Endothelial cell of umbilical vein (primary cell): ENCODE measurements around the gene COBLL1. TPM values are rescaled to one million over a fixed set of nuclear protein-coding genes. Genes with fewer than 3 reads are reported as not detected.

Source experiments
- BruUV-seq: library from RNA; stranded (reverse); fragments of 400-500 nt; replicated peaks from 2 replicates; lab custom pipeline; 2021; lab: Mats Ljungman, UMichigan
- CTCF ChIA-PET: fragments of 300-600, 350-600 bp; sonication (Branson Sonifier 250); formaldehyde crosslinking; loops from one replicate; lab custom pipeline; 2021; ENCODE audit warnings: antibody characterized with exemption, inconsistent platforms; lab: Charles Lee
- POLR2A ChIA-PET: fragments of 300-600, 350-600 bp; sonication (Branson Sonifier 250); formaldehyde crosslinking; loops from one replicate; lab custom pipeline; 2021; ENCODE audit warnings: antibody characterized with exemption, inconsistent platforms; lab: Charles Lee
- DNase-seq: peaks from one replicate; pipeline ENCODE4 v3.0.0-alpha.2; 2011; ENCODE audit warnings: low read depth, low spot score
- FAIRE-seq: peaks from 2 replicates; lab custom pipeline; 2011; peaks lifted over from hg19 to GRCh38; lab: Jason Lieb, UNC
- H2AFZ ChIP-seq: 2 replicates; pipeline ENCODE4 v1.6.0; 2012; ENCODE audit warnings: low read depth, low read length, control low read depth, inconsistent platforms
- H3K27ac ChIP-seq: 2 replicates; pipeline ENCODE4 v1.5.1; 2011; ENCODE audit warnings: low read depth, mild to moderate bottlenecking, control low read depth, low read length, moderate library complexity; ENCODE audit not compliant: insufficient read depth
- H3K27me3 ChIP-seq, 2 experiments: 2 replicates each; pipeline versions ENCODE4 v1.6.0 to v1.6.1; 2011; ENCODE audit warnings: low read length in 2 of 2, mixed read lengths in 1 of 2; ENCODE audit not compliant: control insufficient read depth in 2 of 2, insufficient read depth in 2 of 2
- H3K36me3 ChIP-seq, 2 experiments: 2 replicates in 1 of 2; 3 replicates in 1 of 2; pipeline ENCODE4 v1.5.1; 2011; ENCODE audit warnings: low read length in 2 of 2, mild to moderate bottlenecking in 1 of 2, moderate library complexity in 1 of 2; ENCODE audit not compliant: control insufficient read depth in 2 of 2, insufficient read depth in 2 of 2; ENCODE audit errors: extremely low read depth in 1 of 2
- H3K4me1 ChIP-seq: 3 replicates; pipeline ENCODE4 v1.5.1; 2011; ENCODE audit warnings: mild to moderate bottlenecking, low read length; ENCODE audit not compliant: control insufficient read depth, insufficient read depth; ENCODE audit errors: extremely low read depth
- H3K4me2 ChIP-seq: 2 replicates; pipeline ENCODE4 v1.6.1; 2011; ENCODE audit warnings: low read length, control low read depth, mixed read lengths; ENCODE audit not compliant: insufficient read depth
- H3K4me3 ChIP-seq, 3 experiments: fragments of 200-600 bp in 1 of 3; sonication (generic), shearing (Covaris generic) in 1 of 3; replicated peaks in 1 of 3; 2 replicates each; pipeline ENCODE4 v1.5.1; 2011 to 2016; ENCODE audit warnings: control low read depth in 3 of 3, low read length in 3 of 3, mild to moderate bottlenecking in 2 of 3, inconsistent platforms in 1 of 3, low read depth in 1 of 3, moderate library complexity in 1 of 3; ENCODE audit not compliant: insufficient read depth in 1 of 3
- H3K79me2 ChIP-seq: 2 replicates; pipeline ENCODE4 v1.6.0; 2012; ENCODE audit warnings: low read length, inconsistent platforms; ENCODE audit not compliant: control insufficient read depth, insufficient read depth
- H3K9ac ChIP-seq: replicated peaks from 2 replicates; pipeline ENCODE3; 2011; ENCODE audit warnings: low read length, control low read depth; ENCODE audit not compliant: insufficient read depth; ENCODE audit errors: extremely low read depth
- H3K9me1 ChIP-seq: replicated peaks from 3 replicates; pipeline ENCODE4 v1.6.0; 2011; ENCODE audit warnings: mild to moderate bottlenecking, low read length; ENCODE audit not compliant: control insufficient read depth, insufficient read depth; ENCODE audit errors: extremely low read depth
- H3K9me3 ChIP-seq: replicated peaks from 2 replicates; pipeline ENCODE4 v1.5.1; 2012; ENCODE audit warnings: low read length, inconsistent platforms; ENCODE audit not compliant: control insufficient read depth, insufficient read depth
- H4K20me1 ChIP-seq: replicated peaks from 2 replicates; pipeline ENCODE3; 2011; ENCODE audit warnings: mild to moderate bottlenecking, low read length; ENCODE audit not compliant: control insufficient read depth, insufficient read depth; ENCODE audit errors: extremely low read depth
- EZH2 ChIP-seq: IDR thresholded peaks from 2 replicates; pipeline ENCODE4 v1.6.1; 2012; ENCODE audit warnings: borderline replicate concordance, low read depth, mild to moderate bottlenecking, moderate library complexity, low read length, inconsistent platforms; ENCODE audit not compliant: severe bottlenecking
- FOS ChIP-seq: IDR thresholded peaks from 2 replicates; pipeline ENCODE4 v1.6.1; 2011; ENCODE audit warnings: mild to moderate bottlenecking, low read length, moderate library complexity, borderline replicate concordance; ENCODE audit not compliant: insufficient read depth
- GATA2 ChIP-seq: IDR thresholded peaks from 2 replicates; pipeline ENCODE4 v1.7.0; 2011; ENCODE audit warnings: low read depth, mild to moderate bottlenecking, moderate library complexity, mixed read lengths, low read length; ENCODE audit not compliant: insufficient read length, insufficient read depth
- JUN ChIP-seq: IDR thresholded peaks from 2 replicates; pipeline ENCODE4 v1.6.1; 2011; ENCODE audit warnings: borderline replicate concordance, low read depth; ENCODE audit not compliant: insufficient read length, insufficient read depth
- MYC ChIP-seq: IDR thresholded peaks from one replicate; pipeline ENCODE4 v1.6.1; 2011; ENCODE audit warnings: mild to moderate bottlenecking, low read depth, low read length
- POLR2A ChIP-seq: IDR thresholded peaks from 2 replicates; pipeline ENCODE4 v1.6.1; 2012; ENCODE audit warnings: low read depth, mild to moderate bottlenecking, control low read depth, low read length
- POLR2AphosphoS5 ChIP-seq: IDR thresholded peaks from 2 replicates; pipeline ENCODE4 v1.6.1; 2012; ENCODE audit warnings: low read depth, mild to moderate bottlenecking, control low read depth, low read length, moderate library complexity; ENCODE audit not compliant: insufficient read depth
- dilution Hi-C: fragments of 300-500 bp; cut with MboI; formaldehyde crosslinking; loops from one replicate; pipeline ENCODE4 v1.15.0; 2019; ENCODE audit warnings: low sequenced_read_pairs; ENCODE audit not compliant: extremely low pct_ligation_motif_present
- intact Hi-C: fragments of 100-400 bp; cut with micrococcal nuclease; formaldehyde crosslinking; loops from one replicate; pipeline ENCODE4 v1.10.0; 2022
- polyA plus RNA-seq, 4 experiments: library from polyadenylated mRNA; depleted of rRNA in 3 of 4; stranded (reverse) in 3 of 4; unstranded in 1 of 4; fragments of >200 nt; gene quantifications; 2 replicates each; pipeline versions ENCODE4 v1.2.1 to v1.2.3, GENCODE V29; 2011 to 2012; ENCODE audit warnings: missing spikeins in 1 of 4
- total RNA-seq: library from RNA; stranded (reverse); gene quantifications from 2 replicates; pipeline ENCODE4 v1.2.3, GENCODE V29; 2021
- TF ChIP-seq, protein P1 (sequence below): IDR thresholded peaks from 2 replicates; pipeline ENCODE4 v1.6.1; 2011; ENCODE audit not compliant: insufficient read depth, insufficient read length
- TF ChIP-seq, protein P2 (sequence below), 2 donors: IDR thresholded peaks; 1 replicate in 1 of 2; 2 replicates in 1 of 2; pipeline ENCODE4 v1.5.1; 2011; ENCODE audit warnings: low read length in 2 of 2, mild to moderate bottlenecking in 2 of 2, moderate library complexity in 2 of 2, control low read depth in 1 of 2, inconsistent platforms in 1 of 2, low read depth in 1 of 2; ENCODE audit not compliant: insufficient read depth in 1 of 2; ENCODE audit errors: extremely low read depth in 1 of 2

Gene COBLL1
- total and polyA plus RNA-seq, 2 donors (not counting 3 experiments of a cell fraction or from before 2014, with no cell fraction given): 9.1 to 38.4 TPM

DNA sequence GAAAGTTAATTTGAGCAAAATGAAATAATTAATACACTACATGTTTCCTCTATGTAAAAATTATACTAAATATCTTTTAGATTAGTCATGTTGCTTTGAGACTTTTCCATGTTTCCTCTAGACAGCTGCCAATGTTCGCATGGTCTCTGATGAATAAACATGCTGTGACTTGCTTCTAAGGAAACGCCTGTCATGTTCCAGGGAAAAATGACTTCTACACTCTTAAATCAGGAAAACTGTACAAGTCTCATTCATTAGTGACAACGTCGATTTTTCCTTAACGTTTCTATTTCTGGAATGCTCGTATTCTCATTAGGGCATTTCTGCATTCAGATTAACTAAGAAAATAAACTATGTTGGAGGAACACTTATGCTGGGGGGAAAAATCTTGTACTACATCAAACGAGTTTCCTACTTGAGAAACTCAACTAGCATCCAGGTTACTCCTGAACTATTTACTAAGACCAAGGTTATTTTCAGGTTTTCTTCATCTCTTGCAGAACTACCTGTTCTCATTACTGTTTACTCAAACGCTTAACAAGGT lies 1.6 kb downstream of the COBLL1 start:
- DNase-seq (peak; percentile 95), FAIRE-seq (peak; percentile 82)
- no peaks in the 10 kb centered on the region for H3K9me3 ChIP-seq
- H3K9ac ChIP-seq: peak overlapping the region; percentile 91
- peaks cover 19% of the 10 kb centered on the region for H3K4me1 ChIP-seq
- H2AFZ ChIP-seq: no peak overlapping the region
- ChIA-PET CTCF (interaction anchor here (0.9 to 3.6 kb wide), 7 partner anchors 55 to 152 kb away, joined by 5 to 48 read pairs (median 20); no protein-coding TSS in a partner anchor), POLR2A (interaction anchor here (0.9 kb wide), 1 partner anchor 55 kb away, joined by 3 read pairs; no protein-coding TSS in a partner anchor)
- intact Hi-C loops: loop anchor here (2.0 to 5.0 kb wide), 3 partner anchors 45 to 152 kb away; no protein-coding TSS in a partner anchor
- no peaks in the 10 kb centered on the region for H3K36me3 ChIP-seq
- peak overlapping the region; percentile 74 for H3K27ac ChIP-seq
- no peaks in the 10 kb centered on the region for H3K27me3 ChIP-seq
- H3K4me3 ChIP-seq: peak overlapping the region; percentile 48 to 84 (median 80)
- TSS peak; percentile 77 for BruUV-seq
- H3K9me1 ChIP-seq: no peaks in the 10 kb centered on the region
- H3K4me2 ChIP-seq: peak overlapping the region; percentile 96
- TF ChIP-seq FOS: peak; percentile 73
- peak; percentile 45 for TF ChIP-seq POLR2A
- TF ChIP-seq JUN: peak; percentile 73
- no peak for TF ChIP-seq EZH2
- dilution Hi-C loops: no loop called here
- H3K79me2 ChIP-seq: peaks cover 8% of the 10 kb centered on the region
- H4K20me1 ChIP-seq: no peaks in the 10 kb centered on the region

GRCh38 chr2:164837807-164838206 lies 3.8 kb downstream of the COBLL1 start:
- BruUV-seq: no TSS peak
- FAIRE-seq (no peak), DNase-seq (no peak)
- no peaks in the 10 kb centered on the region for H3K36me3 ChIP-seq
- CTCF ChIA-PET: interaction anchor here (0.9 kb wide), 1 partner anchor 98 kb away, joined by 3 read pairs; no protein-coding TSS in a partner anchor
- no peak overlapping the region for H3K27ac ChIP-seq
- POLR2A ChIA-PET: no interaction called here
- TF ChIP-seq JUN (no peak), EZH2 (no peak), MYC (no peak), GATA2 (no peak), POLR2AphosphoS5 (no peak), FOS (no peak), POLR2A (no peak)
- TF ChIP-seq, protein P1, sequence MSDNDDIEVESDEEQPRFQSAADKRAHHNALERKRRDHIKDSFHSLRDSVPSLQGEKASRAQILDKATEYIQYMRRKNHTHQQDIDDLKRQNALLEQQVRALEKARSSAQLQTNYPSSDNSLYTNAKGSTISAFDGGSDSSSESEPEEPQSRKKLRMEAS: no peak
- TF ChIP-seq, protein P2, sequence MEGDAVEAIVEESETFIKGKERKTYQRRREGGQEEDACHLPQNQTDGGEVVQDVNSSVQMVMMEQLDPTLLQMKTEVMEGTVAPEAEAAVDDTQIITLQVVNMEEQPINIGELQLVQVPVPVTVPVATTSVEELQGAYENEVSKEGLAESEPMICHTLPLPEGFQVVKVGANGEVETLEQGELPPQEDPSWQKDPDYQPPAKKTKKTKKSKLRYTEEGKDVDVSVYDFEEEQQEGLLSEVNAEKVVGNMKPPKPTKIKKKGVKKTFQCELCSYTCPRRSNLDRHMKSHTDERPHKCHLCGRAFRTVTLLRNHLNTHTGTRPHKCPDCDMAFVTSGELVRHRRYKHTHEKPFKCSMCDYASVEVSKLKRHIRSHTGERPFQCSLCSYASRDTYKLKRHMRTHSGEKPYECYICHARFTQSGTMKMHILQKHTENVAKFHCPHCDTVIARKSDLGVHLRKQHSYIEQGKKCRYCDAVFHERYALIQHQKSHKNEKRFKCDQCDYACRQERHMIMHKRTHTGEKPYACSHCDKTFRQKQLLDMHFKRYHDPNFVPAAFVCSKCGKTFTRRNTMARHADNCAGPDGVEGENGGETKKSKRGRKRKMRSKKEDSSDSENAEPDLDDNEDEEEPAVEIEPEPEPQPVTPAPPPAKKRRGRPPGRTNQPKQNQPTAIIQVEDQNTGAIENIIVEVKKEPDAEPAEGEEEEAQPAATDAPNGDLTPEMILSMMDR (IDR thresholded peaks at IDR 0.05; ENCODE audit: extremely low read depth in 1 of 2, insufficient read depth in 1 of 2, low read depth in 1 of 2, low read length in 2 of 2): no peak
- no peak overlapping the region for H3K4me2 ChIP-seq
- dilution Hi-C loops (no loop called here), intact Hi-C loops (no loop called here)
- H2AFZ ChIP-seq: no peak overlapping the region
- H3K9me3 ChIP-seq: no peaks in the 10 kb centered on the region
- H3K4me1 ChIP-seq: peaks cover 19% of the 10 kb centered on the region
- peaks cover 8% of the 10 kb centered on the region for H3K79me2 ChIP-seq
- H3K9me1 ChIP-seq: no peaks in the 10 kb centered on the region
- H3K9ac ChIP-seq: no peak overlapping the region
- no peak overlapping the region for H3K4me3 ChIP-seq
- no peaks in the 10 kb centered on the region for H4K20me1 ChIP-seq
- no peaks in the 10 kb centered on the region for H3K27me3 ChIP-seq
